GM21360 (cell line): ENCODE data around the gene RTCB.

Experiments
- ATAC-seq: cut with Tn5 transposase; IDR thresholded peaks from one replicate; pipeline ENCODE4 v1.9.1; 2021; ENCODE audit warnings: mild to moderate bottlenecking, moderate library complexity; ENCODE audit not compliant: unreplicated experiment

Gene RTCB

DNA sequence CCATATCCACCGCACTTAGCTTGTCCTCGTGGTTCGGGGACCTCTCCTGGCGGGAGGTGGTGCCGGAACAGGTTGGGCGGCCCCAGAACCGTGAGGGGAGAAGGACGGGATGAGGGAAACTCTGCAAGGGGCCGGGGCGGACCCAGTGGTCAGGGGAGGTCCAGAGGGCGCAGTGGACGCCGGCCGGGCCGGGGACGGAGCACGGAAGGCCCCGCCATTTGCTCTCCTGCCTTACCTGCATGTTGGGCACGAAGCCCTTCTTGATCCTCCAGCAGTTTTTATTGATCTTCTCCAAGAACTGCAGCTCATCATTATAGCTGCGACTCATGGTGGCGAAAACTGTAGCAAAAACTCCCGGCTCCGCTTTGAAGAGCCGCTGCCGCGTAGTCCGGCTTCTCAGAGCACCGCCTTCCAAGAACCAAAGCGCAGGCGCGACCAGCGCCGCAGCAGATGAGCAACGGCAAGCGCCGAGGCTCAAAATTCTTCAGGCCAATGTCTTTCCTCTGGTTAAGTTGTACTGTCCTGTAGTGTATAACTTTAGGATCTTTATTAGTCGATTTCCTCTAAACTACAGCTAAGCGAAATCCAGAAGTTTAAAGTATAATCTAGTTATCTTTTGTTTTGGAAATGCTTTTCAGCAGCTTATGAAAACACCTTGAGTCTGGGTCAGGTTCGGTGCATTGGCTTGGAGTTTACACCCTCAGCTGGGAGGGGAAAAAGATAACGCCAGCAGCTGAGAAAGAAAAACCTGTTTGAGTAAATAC, at the start of gene RTCB:
Gene RTCB, minus strand, starts transcription at position 419 of the 764 bp plus-strand sequence. Its CDS starts 91 bp downstream, at position 328.
- ATAC-seq, result peak; percentile 67

DNA sequence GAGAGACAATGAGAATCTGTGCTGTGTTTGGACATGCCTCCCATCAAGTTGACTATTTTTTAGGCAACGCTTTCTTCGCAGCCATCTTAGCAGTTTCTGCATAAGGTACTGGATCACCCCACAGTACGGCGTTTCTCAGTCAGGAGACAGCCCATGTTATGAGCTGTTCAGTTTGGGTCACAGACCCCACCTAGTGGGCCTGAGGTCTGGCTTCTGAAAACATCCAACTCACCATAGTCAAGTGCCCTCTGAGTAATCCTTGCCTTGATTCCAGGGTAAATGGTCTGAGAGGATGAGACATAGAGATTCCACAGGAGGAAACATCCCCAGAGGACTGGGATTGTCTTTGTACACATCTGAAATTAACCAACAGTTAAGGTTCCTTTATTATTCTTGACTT, 45.0 kb upstream of the RTCB start:
- no peak for ATAC-seq

DNA sequence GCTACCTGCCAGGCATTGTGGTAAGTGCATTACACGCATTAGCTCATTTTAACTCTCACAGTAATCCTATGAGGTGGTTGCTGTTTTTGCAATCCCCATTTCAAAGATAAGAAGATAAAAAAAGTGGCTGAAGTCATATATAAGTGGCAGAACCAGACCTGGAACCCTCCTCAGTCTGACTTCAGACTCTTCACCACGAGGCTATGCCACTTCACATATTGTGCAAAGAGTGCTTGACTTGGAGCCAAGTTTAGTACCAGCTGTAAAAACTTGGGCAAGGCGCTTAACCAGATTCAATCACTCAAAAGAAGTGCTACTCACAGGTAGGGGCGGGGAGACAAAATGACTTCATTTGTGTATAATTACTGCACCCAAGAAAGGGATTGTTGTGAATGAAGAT, 36.9 kb upstream of the RTCB start:
- ATAC-seq, result no peak

DNA sequence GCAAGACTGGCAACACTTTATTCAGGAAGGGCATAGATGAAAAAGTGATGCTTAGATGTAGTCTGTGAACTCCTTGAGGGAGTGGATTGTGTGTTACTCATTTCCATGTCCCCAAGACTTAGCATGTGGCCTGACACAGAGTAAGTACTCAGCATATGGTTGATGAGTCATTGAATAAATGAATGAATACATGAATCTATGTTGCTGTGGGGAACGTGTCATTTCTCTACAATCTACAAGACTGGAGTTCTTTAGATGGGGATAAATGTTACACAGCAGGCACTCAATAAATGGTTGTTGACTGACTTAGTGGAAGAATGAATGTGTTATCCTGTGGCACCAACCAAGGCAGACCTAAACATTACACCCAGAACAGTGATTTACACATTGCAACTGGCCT, 34.3 kb upstream of the RTCB start:
- no peak for ATAC-seq

DNA sequence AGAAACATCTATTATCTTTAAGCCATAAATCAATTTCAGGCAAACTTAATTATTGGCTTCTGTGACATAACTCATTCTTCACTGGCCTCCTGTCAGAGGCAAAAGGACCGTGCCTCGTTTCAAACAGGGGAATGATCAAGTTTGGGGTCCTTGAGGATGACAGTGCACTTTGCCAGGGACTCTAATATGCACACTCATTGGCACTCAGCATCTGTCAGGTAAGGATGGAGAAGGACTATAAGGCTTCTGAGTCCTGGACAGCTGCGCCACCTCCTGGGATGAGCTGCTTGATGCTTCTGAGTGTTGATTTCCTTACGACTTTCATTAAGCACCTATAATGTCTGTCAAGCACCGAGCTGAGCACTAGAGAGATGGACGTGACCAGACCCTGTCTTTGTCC, 32.0 kb upstream of the RTCB start:
- ATAC-seq, result no peak

DNA sequence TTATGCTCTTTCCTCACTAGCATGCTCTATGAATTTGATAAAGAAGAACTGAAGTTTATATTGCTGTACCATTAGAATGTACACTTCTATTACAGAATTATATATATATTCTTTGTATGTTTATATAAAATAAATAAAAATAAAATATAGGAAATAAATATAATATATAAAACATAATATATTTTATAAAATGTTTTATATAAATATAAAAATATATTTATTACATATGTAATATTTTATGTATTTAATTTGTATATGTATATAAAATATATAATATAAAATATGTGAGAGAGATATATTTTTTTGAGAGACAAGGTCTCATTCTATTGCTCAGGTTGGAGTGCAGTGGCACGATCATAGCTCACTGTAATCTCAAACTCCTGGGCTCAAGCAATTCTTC, 18.3 kb upstream of the RTCB start:
- ATAC-seq, result no peak

DNA sequence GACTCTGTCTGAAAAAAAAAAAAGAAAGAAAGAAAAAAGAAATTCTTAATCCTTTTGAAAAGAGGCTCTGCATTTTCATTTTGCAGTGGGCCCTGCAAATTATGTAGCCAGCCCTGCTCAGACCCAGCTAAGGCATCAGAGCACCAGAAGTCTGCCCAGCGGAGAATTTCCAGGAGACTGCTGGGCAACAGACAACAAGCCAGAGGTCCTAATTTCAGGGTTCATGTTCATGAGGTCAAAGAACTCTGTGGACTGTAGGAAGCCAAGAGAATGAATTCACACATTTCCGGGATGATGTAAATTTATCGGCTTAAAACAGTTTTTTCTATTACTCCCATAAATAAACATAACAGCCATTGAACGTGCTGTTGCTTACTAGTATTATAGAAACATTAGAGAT, 14.8 kb upstream of the RTCB start:
- no peak for ATAC-seq

DNA sequence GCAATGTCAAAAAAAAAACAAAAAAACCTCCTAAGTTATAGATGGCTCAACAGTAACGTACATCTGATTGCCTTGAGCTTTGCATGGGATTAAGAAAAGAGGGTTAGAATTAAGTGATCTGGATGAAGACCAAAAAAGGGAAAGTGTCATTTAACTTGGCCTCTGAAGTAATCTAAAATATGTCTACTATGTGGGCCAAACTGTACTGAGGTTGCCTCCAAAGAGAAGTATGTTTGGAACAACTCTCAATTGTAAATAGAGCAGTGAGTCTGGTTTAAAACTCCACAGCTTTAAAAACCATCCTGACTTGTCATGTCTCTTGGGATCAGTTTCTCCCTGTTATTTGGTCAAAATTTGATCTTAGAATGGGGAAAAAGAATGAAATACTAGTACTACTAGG, 11.6 kb upstream of the RTCB start:
- no peak for ATAC-seq

DNA sequence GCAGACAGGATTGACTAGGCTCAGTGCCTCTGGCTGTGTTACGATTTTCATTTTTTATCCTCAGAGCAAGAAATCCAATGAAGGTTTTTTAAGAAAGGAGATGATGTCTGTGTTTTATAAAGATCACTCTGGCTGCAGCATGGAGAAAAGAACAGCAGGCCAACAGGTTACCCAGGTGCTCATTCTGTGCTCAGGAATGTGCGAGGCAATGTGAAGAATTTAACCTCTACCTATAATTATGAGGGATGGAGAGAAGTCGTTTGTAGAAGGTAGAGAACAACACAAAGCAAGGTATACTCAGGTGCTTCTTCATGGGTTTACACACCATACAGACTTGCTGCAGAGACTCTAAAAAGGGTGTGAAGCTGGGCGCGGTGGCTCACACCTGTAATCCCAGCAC, 10.0 kb upstream of the RTCB start:
- no peak for ATAC-seq

DNA sequence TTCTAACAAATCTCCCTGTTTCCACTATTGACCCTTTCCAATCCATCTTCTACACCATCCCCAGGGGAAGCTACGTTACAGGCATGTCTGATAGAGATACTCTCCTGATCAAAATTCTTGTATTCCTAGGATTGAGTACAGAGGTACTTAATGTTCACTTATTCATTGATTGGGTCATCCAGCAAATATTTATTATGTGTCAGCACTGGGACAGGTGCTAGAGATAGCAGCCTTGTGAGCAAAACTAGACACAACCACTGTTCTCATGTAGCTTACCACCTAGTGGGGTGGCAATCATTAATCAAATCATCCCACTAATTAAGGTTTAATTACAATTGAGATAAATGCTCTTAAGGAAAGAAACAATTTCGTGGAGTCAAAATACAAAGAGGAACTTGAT, 9.4 kb upstream of the RTCB start:
- ATAC-seq, result no peak

DNA sequence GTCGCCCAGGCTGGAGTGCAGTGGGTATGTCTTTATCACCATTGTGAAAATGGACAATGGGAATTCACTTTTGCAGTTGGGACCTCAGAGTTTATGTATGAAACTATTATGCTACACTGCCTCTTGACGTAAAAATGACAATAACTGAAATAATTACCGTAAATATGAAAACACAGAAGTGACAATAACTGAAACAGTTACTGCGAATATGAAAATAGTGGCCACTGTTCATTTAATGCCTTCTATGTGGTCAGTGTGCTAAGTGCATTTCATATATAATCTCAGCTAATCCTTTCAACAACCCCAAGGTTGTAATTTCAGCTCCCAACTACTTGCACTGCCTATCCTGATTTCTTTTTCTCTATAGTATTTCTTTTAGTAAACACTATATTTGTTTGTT, 5.9 kb upstream of the RTCB start:
- no peak for ATAC-seq

DNA sequence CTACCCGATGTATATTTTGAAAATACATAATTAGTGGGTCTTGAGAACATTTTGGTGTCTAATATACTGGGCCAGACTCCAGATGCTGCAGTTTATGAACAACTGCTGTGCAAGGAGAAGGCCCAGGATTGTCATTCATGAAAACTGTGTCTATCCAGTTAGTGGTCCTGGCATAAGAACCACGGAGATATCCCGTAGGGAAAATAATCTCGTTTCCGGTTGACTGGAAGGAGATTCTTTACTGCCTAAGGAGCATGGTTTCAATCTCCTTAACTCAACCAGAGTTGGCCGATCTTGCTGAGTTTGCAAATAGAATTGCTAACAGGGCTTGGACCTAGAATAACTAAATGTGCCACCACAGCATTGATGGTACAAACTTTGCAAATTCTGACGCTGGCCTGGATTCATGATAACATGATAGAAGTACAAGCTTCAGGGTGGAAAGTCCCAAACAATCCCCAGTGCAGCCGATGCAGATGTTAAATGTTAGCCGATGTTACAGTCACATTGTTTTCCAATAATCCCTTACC, 4.6 kb upstream of the RTCB start:
- no peak for ATAC-seq

DNA sequence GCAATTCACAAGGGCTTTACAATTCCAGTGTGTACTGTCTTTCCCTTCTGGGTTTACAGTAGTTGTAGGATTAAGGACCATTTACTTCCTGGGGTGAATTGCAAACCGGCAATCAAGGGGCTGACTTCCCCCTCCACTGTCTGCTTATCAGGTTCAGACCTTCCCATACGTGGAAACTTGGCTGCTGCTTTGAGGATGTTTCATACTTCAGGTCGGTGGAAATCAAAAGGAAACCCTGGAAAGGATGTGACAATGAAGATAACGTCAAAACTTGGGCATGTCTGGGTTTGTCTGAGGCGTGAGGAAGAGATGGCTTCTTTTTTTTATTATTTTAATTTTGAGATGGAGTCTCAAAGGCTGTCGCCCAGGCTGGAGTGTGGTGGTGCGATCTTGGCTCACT, 2.1 kb upstream of the RTCB start:
- no peak for ATAC-seq

DNA sequence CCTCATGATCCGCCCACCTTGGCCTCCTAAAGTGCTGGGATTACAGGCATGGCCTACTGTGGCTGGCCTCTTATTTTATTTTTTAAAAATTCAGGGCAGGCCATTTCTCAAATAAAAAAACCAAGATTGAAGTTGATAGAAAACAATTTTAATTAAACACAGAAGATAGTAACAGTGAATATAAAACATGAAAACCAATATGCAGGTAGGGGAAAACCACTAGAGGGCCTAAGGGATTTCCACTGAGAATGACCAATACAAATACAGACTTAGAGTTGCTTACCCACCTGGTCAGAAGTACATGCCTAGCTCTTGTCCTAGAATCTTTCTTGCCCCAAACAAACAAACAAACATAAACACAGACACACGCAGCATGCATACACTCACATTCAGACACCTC, 1.7 kb upstream of the RTCB start:
- ATAC-seq, result no peak

DNA sequence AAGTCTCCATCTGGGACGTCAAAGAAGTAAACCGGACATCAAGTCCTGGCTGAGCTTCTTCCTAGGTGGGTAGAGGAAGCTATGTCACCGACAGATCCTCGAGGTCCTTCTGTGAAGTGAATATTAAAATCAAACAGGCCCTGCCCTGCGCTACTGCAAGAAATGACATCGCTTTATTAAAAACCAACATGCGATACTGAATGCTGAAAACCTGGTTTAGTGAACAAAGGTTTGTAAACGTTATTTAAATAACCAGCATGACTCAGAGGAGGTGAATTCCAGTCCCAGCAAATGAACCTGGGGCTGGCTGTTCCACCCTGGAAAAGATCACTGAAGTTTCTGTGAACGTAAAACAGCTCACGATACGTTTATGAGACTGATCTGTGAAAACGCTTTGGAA, 645 bp downstream of the RTCB start:
- peak; percentile 6 for ATAC-seq

DNA sequence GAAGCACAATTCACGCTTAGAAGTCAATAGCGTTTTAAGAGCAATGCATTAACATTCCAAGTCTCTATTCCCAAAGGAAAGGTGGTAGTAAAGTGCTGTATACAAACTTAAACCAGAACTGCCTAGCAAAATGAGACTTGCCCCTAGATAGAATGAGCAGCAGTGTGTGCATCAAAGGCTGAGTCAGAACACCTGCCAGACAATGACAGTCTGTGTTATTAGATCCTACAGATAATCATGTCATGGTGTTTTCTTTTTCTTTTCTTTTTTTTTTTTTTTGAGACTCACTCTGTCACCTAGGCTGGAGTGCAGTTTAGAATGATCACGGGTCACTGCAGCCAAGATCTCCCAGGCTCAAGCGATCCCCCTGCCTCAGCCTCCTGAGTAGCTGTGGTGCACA, 1.6 kb downstream of the RTCB start:
- ATAC-seq, result no peak

DNA sequence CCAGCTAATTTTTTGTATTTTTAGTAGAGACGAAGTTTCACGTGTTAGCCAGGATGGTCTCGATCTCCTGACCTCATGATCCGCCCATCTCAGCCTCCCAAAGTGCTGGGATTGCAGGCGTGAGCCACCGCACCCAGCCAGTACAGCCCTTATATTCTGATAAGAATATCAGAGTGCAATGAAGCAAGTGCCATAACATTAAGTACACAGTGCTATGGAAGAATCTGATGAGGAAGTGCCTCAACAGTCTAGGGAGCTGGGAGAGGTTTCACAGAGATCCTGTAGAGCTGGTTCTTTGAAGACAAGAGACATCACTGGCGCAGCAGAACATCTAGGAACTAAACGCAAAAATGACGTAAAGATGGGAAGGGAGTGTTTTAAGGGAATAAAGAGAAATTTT, 2.1 kb downstream of the RTCB start:
- no peak for ATAC-seq

DNA sequence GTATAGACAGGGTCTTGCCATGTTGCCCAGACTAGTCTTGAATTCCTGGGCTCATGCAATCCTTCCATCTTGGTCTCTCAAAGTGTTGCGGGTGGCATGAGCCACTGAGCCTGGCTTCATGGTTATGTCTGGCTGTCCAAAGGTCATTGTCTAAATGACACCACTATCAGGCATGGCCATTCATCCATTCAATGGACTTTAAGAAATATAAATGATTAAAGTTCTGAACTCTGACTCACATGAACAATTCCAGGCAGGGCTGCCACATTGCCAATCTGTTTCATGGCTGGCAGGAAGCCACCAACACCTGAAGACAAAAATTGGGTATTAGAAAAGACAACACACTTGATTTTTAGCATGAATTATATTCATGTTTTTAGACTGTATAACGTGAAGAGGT, 4.1 kb downstream of the RTCB start:
- no peak for ATAC-seq

DNA sequence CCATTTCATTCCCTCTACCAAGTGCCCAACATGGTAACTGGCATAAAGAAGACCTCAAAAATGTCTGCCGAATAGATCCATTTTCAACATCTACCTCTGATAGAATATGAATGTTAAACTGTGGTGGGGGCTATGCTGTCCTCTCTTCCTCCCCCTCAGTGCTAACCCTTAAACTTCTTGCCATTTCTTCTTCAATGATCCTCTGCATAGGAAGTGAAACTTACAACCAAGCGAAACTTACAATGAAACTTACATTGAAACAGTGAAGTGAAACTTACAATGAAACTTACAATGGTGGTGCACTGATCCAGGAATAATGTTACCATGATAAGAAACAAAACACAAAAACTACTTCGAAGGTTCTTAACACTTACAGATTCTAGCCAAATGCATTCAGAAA, 4.7 kb downstream of the RTCB start:
- no peak for ATAC-seq

DNA sequence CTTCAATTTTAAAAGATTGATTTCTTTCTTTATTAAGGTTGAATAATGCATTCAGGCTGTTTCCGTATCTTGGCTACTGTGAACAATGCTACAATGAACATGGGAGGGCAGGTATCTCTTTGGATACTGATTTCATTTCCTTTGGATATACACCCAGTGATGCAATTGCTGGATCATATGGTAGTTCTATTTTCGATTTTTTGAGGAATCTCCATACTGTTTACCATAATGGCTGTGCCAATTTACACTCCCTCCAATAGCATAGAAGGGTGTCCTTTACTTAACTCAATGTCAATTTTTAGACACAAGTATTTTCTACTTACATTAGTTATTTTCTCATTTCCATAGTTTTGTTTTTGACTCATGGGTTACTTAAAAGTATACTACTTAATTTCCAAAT, 8.0 kb downstream of the RTCB start:
- no peak for ATAC-seq

DNA sequence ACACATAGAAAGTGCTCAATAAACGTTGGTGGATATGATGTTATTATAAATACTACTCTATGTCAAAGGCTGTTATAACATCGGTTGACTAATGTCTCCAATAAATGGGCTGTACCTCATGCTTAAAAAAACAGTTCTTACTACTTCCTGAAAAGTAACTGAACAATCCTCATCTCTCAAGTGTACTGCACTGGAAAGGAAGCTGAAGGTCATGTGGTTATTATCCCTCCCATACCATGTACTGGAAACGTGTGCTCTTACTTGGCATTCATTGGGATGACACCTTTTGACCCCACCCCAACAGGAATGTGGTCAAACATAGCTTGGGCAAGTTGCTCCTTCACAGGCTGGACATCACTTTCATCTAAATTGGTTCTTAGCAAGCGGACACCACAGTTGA, 10.6 kb downstream of the RTCB start:
- no peak for ATAC-seq

DNA sequence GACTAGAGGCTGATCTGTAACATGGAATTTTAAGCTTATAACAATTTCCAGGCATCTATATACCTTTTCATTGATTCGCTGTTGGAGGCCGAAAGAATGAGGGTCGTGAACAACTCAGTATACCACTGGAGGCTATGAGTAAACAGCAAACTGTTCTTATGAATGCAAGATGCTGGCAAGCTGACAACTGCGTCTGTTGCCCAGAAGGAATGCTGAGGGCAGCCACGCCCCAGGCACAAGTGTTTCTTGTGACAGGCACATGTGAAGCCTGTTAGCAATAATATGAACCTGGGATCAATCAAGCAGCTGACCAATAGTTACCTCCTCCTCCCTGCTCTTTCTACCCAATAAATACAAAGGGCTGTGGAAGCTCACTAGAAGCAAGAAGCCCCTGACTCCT, 15.3 kb downstream of the RTCB start:
- ATAC-seq, result no peak

DNA sequence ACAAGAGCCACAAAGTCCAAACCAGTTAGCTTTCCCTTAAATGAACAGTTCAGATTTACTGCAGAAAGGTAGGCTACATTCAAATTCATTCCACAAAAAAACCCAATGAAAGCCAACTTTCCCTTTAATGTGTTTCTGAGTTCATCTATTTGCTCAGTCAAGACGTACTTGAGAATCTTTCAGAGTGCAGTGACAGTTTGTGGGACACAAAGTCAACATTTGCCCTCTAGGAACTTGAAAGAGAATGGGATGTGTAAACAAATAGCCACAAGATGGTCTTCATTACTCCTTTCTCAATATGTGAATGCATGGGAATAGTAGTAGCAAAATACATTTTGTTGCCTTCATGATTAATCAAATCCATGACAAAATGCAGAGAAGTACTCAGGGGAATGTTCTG, 15.8 kb downstream of the RTCB start:
- ATAC-seq, result no peak
